Retinal pigment epithelial cell (primary cell): ENCODE measurements around the gene SLC9A9.

Source experiments
- DNase-seq: peaks from one replicate; pipeline ENCODE4 v3.0.0-alpha.2; 2010; ENCODE audit warnings: low read depth
- H3K4me3 ChIP-seq: 2 replicates; pipeline ENCODE4 v1.5.1; 2011; ENCODE audit warnings: mild to moderate bottlenecking, low read length, control low read depth, moderate library complexity
- CTCF ChIP-seq: conservative IDR thresholded peaks from 2 replicates; pipeline ENCODE4 v1.5.1; 2011; ENCODE audit warnings: low read depth, low read length, control low read depth, inconsistent platforms

SLC9A9 gene

GRCh38 chr3:143337387-143337786 is 510.9 kb downstream of the SLC9A9 start:
- no peak overlapping the region for H3K4me3 ChIP-seq
- DNase-seq, result no peak
- TF ChIP-seq CTCF, result no peak

GRCh38 chr3:143334231-143334630 is 514.0 kb downstream of the SLC9A9 start:
- no peak overlapping the region for H3K4me3 ChIP-seq
- no peak for DNase-seq
- no peak for TF ChIP-seq CTCF

DNA sequence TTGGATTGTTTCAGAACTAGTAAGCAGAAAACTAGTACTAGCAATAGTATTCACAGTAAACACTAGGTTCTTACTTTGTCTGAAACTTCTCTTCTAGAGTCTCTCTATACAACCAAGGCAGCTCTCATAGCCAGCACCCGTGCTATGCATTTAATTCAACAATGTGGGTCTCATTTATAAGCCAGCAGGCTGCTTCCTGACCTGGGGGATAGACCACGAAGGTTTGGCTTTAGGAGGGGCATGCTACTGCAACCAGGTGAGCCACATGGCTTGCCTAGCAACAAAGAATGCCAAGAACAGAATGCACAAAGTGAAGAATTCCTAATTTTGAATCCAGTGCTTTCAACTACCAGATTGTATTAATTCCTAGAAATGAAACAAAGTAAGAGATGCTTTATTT is 514.9 kb downstream of the SLC9A9 start:
- DNase-seq, result no peak
- H3K4me3 ChIP-seq, result no peak overlapping the region
- TF ChIP-seq CTCF, result no peak

DNA sequence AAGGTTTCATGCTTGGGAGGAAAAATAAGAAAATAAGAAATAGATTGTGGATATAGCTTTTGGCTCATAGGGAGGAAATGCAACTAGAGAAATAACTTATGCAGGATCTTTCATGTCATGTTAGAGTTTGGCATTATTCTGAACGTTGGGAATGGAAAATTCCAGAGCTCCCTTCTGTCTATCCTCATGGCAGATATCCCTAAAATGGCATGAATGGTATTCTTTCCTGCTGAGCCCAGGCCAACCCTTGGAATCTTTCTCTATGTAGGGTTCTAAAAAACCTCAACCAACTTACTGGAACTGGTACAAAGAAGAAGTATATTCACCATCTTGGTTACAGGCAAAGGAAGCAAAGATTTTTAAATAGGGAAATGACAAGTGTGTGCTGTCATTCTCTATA is 516.2 kb downstream of the SLC9A9 start:
- no peak overlapping the region for H3K4me3 ChIP-seq

DNA sequence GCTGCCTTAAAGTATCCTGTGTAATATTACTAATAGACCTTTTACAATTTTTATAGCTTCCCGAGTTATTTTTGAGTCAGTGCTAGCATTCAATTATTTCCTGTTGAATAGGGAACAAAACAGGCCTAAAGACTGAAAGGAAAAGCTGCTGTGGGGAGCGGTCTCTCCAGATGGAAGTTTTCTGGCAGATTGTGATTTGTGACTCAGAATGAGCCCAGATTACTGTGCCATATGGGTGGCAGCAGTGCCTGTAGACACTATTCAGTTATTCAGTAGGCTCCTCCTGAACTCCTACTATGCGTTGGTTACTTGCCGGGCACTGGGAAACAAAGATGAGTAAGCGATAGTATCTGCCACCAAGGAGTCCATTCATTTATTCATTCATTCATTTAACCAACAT is 516.9 kb downstream of the SLC9A9 start:
- DNase-seq, result no peak
- TF ChIP-seq CTCF, result no peak
- no peak overlapping the region for H3K4me3 ChIP-seq

More for the DNA sequence above, 516.2 kb downstream of the SLC9A9 start:
- no peak for TF ChIP-seq CTCF
- DNase-seq, result no peak

GRCh38 chr3:143330296-143330868 is 517.9 kb downstream of the SLC9A9 start:
- no peak overlapping the region for H3K4me3 ChIP-seq
- TF ChIP-seq CTCF, result no peak
- no peak for DNase-seq

- no peak for DNase-seq
- H3K4me3 ChIP-seq, result peak overlapping the region; percentile 22
- peak; percentile 14 for TF ChIP-seq CTCF
These were observed 518.6 kb downstream of the SLC9A9 start for GRCh38 chr3:143329567-143330211.
